ENCODE data around the gene PHYHIPL.

DNA sequence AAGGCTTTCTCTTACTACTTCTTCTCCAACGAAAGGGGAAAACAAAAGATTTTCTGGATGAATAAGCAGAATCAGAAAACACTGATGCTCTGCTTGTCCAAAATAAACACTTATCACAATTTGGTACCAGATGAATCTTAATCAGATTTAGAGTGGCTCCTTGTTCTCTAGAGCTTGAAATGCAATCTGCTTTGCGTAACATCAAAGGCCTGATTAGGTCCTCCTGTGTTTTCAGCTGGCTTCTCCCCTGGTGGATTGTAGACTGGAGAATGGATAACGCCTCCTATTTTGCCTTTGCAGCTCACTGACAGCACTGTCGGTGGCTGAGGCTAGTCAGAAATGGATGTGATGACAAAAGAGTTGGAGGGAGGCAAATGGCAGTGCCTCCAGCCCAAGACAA is 94.7 kb downstream of the PHYHIPL start:
- TF ChIP-seq, protein P1, sequence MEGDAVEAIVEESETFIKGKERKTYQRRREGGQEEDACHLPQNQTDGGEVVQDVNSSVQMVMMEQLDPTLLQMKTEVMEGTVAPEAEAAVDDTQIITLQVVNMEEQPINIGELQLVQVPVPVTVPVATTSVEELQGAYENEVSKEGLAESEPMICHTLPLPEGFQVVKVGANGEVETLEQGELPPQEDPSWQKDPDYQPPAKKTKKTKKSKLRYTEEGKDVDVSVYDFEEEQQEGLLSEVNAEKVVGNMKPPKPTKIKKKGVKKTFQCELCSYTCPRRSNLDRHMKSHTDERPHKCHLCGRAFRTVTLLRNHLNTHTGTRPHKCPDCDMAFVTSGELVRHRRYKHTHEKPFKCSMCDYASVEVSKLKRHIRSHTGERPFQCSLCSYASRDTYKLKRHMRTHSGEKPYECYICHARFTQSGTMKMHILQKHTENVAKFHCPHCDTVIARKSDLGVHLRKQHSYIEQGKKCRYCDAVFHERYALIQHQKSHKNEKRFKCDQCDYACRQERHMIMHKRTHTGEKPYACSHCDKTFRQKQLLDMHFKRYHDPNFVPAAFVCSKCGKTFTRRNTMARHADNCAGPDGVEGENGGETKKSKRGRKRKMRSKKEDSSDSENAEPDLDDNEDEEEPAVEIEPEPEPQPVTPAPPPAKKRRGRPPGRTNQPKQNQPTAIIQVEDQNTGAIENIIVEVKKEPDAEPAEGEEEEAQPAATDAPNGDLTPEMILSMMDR (conservative IDR thresholded peaks at IDR 0.05; ENCODE audit: low read length) = no peak
- TF ChIP-seq EZH2phosphoT487 (IDR thresholded peaks at IDR 0.05; ENCODE audit: borderline replicate concordance, low read depth, low read length) = no peak

All from OCI-LY7 (cell line).